HEK293 (cell line): Measurements from ENCODE around the gene LYPD4.

ENCODE experiments used
- CTCF ChIA-PET: fragments of 350-600 bp; formaldehyde crosslinking; extraction: SDS; loops from one replicate; lab custom pipeline; 2021; ENCODE audit warnings: antibody characterized with exemption; lab: Yijun Ruan, JAX
- POLR2A ChIA-PET: fragments of 300-600 bp; formaldehyde crosslinking; extraction: SDS; loops from one replicate; lab custom pipeline; 2020; ENCODE audit warnings: antibody characterized with exemption, inconsistent platforms; lab: Yijun Ruan, JAX
- H3K27ac ChIP-seq: fragments of 200-500 bp; sonication (Bioruptor generic); 2 replicates; pipeline ENCODE4 v1.5.1; 2014; ENCODE audit warnings: low read depth, low read length, control low read depth, inconsistent platforms; ENCODE audit errors: extremely low read depth
- H3K36me3 ChIP-seq, 2 experiments: fragments of 200-500 bp in 1 of 2; sonication (Bioruptor generic) in 1 of 2; 1 replicate in 1 of 2; 2 replicates in 1 of 2; pipeline ENCODE4 v1.5.1; 2014 to 2017; ENCODE audit warnings: inconsistent platforms in 2 of 2, low read length in 2 of 2; ENCODE audit not compliant: control insufficient read depth in 2 of 2, insufficient read depth in 1 of 2
- H3K4me1 ChIP-seq: fragments of 200-500 bp; sonication (Bioruptor generic); 2 replicates; pipeline ENCODE4 v1.5.1; 2014; ENCODE audit warnings: mild to moderate bottlenecking, low read length, inconsistent platforms; ENCODE audit not compliant: control insufficient read depth, insufficient read depth
- H3K4me3 ChIP-seq: 2 replicates; pipeline ENCODE4 v1.5.1; 2011; ENCODE audit warnings: low read depth, mild to moderate bottlenecking, control low read depth, low read length, moderate library complexity
- H3K9me3 ChIP-seq: fragments of 200-500 bp; sonication (Bioruptor generic); 2 replicates; pipeline ENCODE4 v1.5.1; 2014; ENCODE audit warnings: low read depth, low read length, inconsistent platforms; ENCODE audit not compliant: control insufficient read depth, insufficient read depth
- GLIS2 ChIP-seq: fragments of 450-650 bp; formaldehyde crosslinking; IDR thresholded peaks from 2 replicates; pipeline ENCODE4 v1.5.1; 2016; ENCODE audit warnings: missing biosample characterization, missing genetic modification characterization
- OVOL3 ChIP-seq: fragments of 450-650 bp; formaldehyde crosslinking; IDR thresholded peaks from 2 replicates; pipeline ENCODE4 v1.5.1; 2016; ENCODE audit warnings: missing biosample characterization, missing genetic modification characterization
- ZNF112 ChIP-seq: fragments of 450-650 bp; formaldehyde crosslinking; IDR thresholded peaks from 2 replicates; pipeline ENCODE4 v1.5.0; 2017; ENCODE audit warnings: missing biosample characterization, missing genetic modification characterization
- ZNF133 ChIP-seq: fragments of 450-650 bp; formaldehyde crosslinking; IDR thresholded peaks from 2 replicates; pipeline ENCODE4 v1.5.1; 2016; ENCODE audit warnings: missing biosample characterization, missing genetic modification characterization
- ZNF157 ChIP-seq: fragments of 450-650 bp; formaldehyde crosslinking; IDR thresholded peaks from 2 replicates; pipeline ENCODE4 v1.5.1; 2016; ENCODE audit warnings: missing biosample characterization, missing genetic modification characterization
- ZNF175 ChIP-seq: fragments of 450-650 bp; formaldehyde crosslinking; IDR thresholded peaks from 2 replicates; pipeline ENCODE4 v1.5.1; 2016; ENCODE audit warnings: missing biosample characterization, missing genetic modification characterization
- ZNF18 ChIP-seq: fragments of 450-650 bp; formaldehyde crosslinking; IDR thresholded peaks from 2 replicates; pipeline ENCODE4 v1.5.1; 2016; ENCODE audit warnings: missing biosample characterization, missing genetic modification characterization
- ZNF362 ChIP-seq: fragments of 450-650 bp; formaldehyde crosslinking; IDR thresholded peaks from 2 replicates; pipeline ENCODE4 v1.5.1; 2016; ENCODE audit warnings: missing biosample characterization, missing genetic modification characterization
- ZNF37A ChIP-seq: fragments of 450-650 bp; IDR thresholded peaks from 2 replicates; pipeline ENCODE4 v1.5.1; 2018; ENCODE audit warnings: missing biosample characterization, missing genetic modification characterization
- ZNF433 ChIP-seq: fragments of 450-650 bp; formaldehyde crosslinking; IDR thresholded peaks from 2 replicates; pipeline ENCODE4 v1.5.1; 2016; ENCODE audit warnings: missing biosample characterization, missing genetic modification characterization, low read depth
- ZNF473 ChIP-seq: fragments of 450-650 bp; formaldehyde crosslinking; IDR thresholded peaks from 2 replicates; pipeline ENCODE4 v1.5.1; 2017; ENCODE audit warnings: missing biosample characterization, missing genetic modification characterization
- ZNF488 ChIP-seq: fragments of 450-650 bp; formaldehyde crosslinking; IDR thresholded peaks from 2 replicates; pipeline ENCODE4 v1.5.1; 2016; ENCODE audit warnings: missing biosample characterization, missing genetic modification characterization
- ZNF529 ChIP-seq: fragments of 450-650 bp; formaldehyde crosslinking; IDR thresholded peaks from 2 replicates; pipeline ENCODE4 v1.5.1; 2017; ENCODE audit warnings: missing genetic modification characterization, missing biosample characterization; ENCODE audit not compliant: insufficient replicate concordance
- ZNF544 ChIP-seq: fragments of 450-650 bp; formaldehyde crosslinking; IDR thresholded peaks from 2 replicates; pipeline ENCODE4 v1.5.0; 2017; ENCODE audit warnings: missing biosample characterization, missing genetic modification characterization
- ZNF561 ChIP-seq: fragments of 450-650 bp; IDR thresholded peaks from 2 replicates; pipeline ENCODE4 v1.5.1; 2018; ENCODE audit warnings: missing biosample characterization, missing genetic modification characterization, borderline replicate concordance
- ZNF629 ChIP-seq: fragments of 450-650 bp; formaldehyde crosslinking; IDR thresholded peaks from 2 replicates; pipeline ENCODE4 v1.5.1; 2017; ENCODE audit warnings: missing biosample characterization, missing genetic modification characterization
- ZNF76 ChIP-seq: fragments of 450-650 bp; formaldehyde crosslinking; IDR thresholded peaks from 2 replicates; pipeline ENCODE4; 2016; ENCODE audit warnings: low read depth, missing biosample characterization, missing genetic modification characterization, borderline replicate concordance
- ZSCAN4 ChIP-seq: fragments of 450-650 bp; formaldehyde crosslinking; IDR thresholded peaks from 2 replicates; pipeline ENCODE4 v1.5.1; 2017; ENCODE audit warnings: missing biosample characterization, missing genetic modification characterization

LYPD4 gene

GRCh38 chr19:41853768-41854167 lies 9.3 kb upstream of the LYPD4 start:
- CTCF ChIA-PET = interaction anchor here (0.6 to 2.6 kb wide), 5 partner anchors 18 to 1692 kb away, joined by 3 to 14 read pairs (median 5); no protein-coding TSS in a partner anchor

GRCh38 chr19:41853344-41853743 lies 8.9 kb upstream of the LYPD4 start:
- POLR2A ChIA-PET = interaction anchor here (2.9 kb wide), 1 partner anchor 13 kb away, joined by 9 read pairs; no protein-coding TSS in a partner anchor
- H3K27ac ChIP-seq = no peak overlapping the region
- no peak overlapping the region for H3K4me3 ChIP-seq
- no peaks in the 10 kb centered on the region for H3K36me3 ChIP-seq
- TF ChIP-seq ZNF544 (tag by site-specific recombination) (no peak), ZNF112 (tag by site-specific recombination) (no peak), ZNF473 (tag by site-specific recombination) (no peak), ZNF433 (tag by site-specific recombination) (no peak), ZNF561 (tag by site-specific recombination) (no peak), ZSCAN4 (tag by site-specific recombination) (no peak), ZNF18 (tag by site-specific recombination) (no peak), GLIS2 (tag by site-specific recombination) (no peak), ZNF529 (tag by site-specific recombination) (no peak), OVOL3 (tag by site-specific recombination) (no peak)
- CTCF ChIA-PET = interaction anchor here (0.6 to 4.7 kb wide), 6 partner anchors 17 to 1692 kb away, joined by 3 to 49 read pairs (median 6); no protein-coding TSS in a partner anchor
- H3K4me1 ChIP-seq = no peaks in the 10 kb centered on the region
- H3K9me3 ChIP-seq = no peaks in the 10 kb centered on the region

More at GRCh38 chr19:41853768-41854167, 9.3 kb upstream of the LYPD4 start:
- Histone ChIP-seq H3K27ac (no peak overlapping the region), H3K4me3 (no peak overlapping the region), H3K36me3 (no peaks in the 10 kb centered on the region), H3K4me1 (no peaks in the 10 kb centered on the region), H3K9me3 (no peaks in the 10 kb centered on the region)
- POLR2A ChIA-PET = interaction anchor here (2.9 kb wide), 1 partner anchor 12 kb away, joined by 9 read pairs; no protein-coding TSS in a partner anchor
- no peak for TF ChIP-seq ZNF37A (tag by site-specific recombination)
- no peak for TF ChIP-seq ZNF175 (tag by site-specific recombination)
- TF ChIP-seq ZNF473 (tag by site-specific recombination) = no peak
- TF ChIP-seq ZNF362 (tag by site-specific recombination) = no peak
- no peak for TF ChIP-seq ZNF629 (tag by site-specific recombination)
- no peak for TF ChIP-seq ZNF76 (tag by site-specific recombination)
- TF ChIP-seq ZNF488 (tag by site-specific recombination) = no peak
- TF ChIP-seq ZNF157 (tag by site-specific recombination) = no peak
- no peak for TF ChIP-seq ZNF133 (tag by site-specific recombination)
